Cardiac septum (tissue), 1 donor: ENCODE measurements around the gene DNAJC5. TPM values are rescaled to one million over a fixed set of nuclear protein-coding genes. Genes with fewer than 3 reads are reported as not detected.
"Not testable (repeated sequence)": the region's sequence is repeated elsewhere in the genome, so short reads cannot be mapped to it uniquely, and the experiment has no call there.

Experiments used
- DNase-seq: peaks from one replicate; pipeline ENCODE4 v3.0.0-alpha.2; 2020; ENCODE audit warnings: low spot score
- intact Hi-C: fragments of 100-400 bp; cut with DNase I; formaldehyde crosslinking; loops from one replicate; pipeline ENCODE4 v1.14.0; 2022
- total RNA-seq: library from RNA; stranded (reverse); fragmentation: NEBNext Ultra II Directional; extraction: Animal tissue kit (Norgen Biotek cat#: 25700); gene quantifications from one replicate; pipeline ENCODE4 v1.2.1, GENCODE V29; 2021
- donor health status: DM: no; HTN: no; CAD: no.

DNAJC5 gene
- total RNA-seq, 1 donor from 2014 or later: 36.1 TPM

- intact Hi-C loops: no loop called here
- DNase-seq: no peak
Measured at GRCh38 chr20:63897978-63898561, 3.1 kb downstream of the DNAJC5 start.

- DNase-seq: no peak
- intact Hi-C loops: no loop called here
Measured at GRCh38 chr20:63898882-63899558, 4.1 kb downstream of the DNAJC5 start.

- DNase-seq: no peak
- intact Hi-C loops: no loop called here
Measured at GRCh38 chr20:63900413-63900812, 5.5 kb downstream of the DNAJC5 start.

- DNase-seq: no peak
- intact Hi-C loops: no loop called here
Measured at GRCh38 chr20:63903796-63904561, 9.1 kb downstream of the DNAJC5 start.

- intact Hi-C loops: loop anchor here (2.0 kb wide), 1 partner anchor 65 kb away; no protein-coding TSS in a partner anchor
- DNase-seq: no peak
Measured at GRCh38 chr20:63908008-63908682, 13.2 kb downstream of the DNAJC5 start.

- intact Hi-C loops: no loop called here
- DNase-seq: no peak
Measured at GRCh38 chr20:63911176-63911575, 16.2 kb downstream of the DNAJC5 start.

GRCh38 chr20:63913768-63914167 lies 18.8 kb downstream of the DNAJC5 start:
- no peak for DNase-seq
- intact Hi-C loops: no loop called here

- intact Hi-C loops: no loop called here
- no peak for DNase-seq
Measured at GRCh38 chr20:63915471-63915870, 20.5 kb downstream of the DNAJC5 start.

GRCh38 chr20:63916371-63916939 lies 21.5 kb downstream of the DNAJC5 start:
- DNase-seq, intact Hi-C loops: not testable (repeated sequence)

- DNase-seq: no peak
- intact Hi-C loops: no loop called here
Measured at GRCh38 chr20:63917811-63918210, 22.9 kb downstream of the DNAJC5 start.

- intact Hi-C loops: no loop called here
- no peak for DNase-seq
Measured at GRCh38 chr20:63919130-63919529, 24.2 kb downstream of the DNAJC5 start.

GRCh38 chr20:63920226-63920625 lies 25.3 kb downstream of the DNAJC5 start:
- intact Hi-C loops: no loop called here
- DNase-seq: no peak

- intact Hi-C loops: no loop called here
- no peak for DNase-seq
Measured at GRCh38 chr20:63923651-63924050, 28.7 kb downstream of the DNAJC5 start.

GRCh38 chr20:63924241-63924640 lies 29.3 kb downstream of the DNAJC5 start:
- no peak for DNase-seq
- intact Hi-C loops: no loop called here

GRCh38 chr20:63926298-63926697 lies 31.4 kb downstream of the DNAJC5 start:
- DNase-seq: no peak
- intact Hi-C loops: no loop called here

- no peak for DNase-seq
- intact Hi-C loops: no loop called here
Measured at GRCh38 chr20:63929071-63929470, 34.1 kb downstream of the DNAJC5 start.

GRCh38 chr20:63929473-63929883 lies 34.6 kb downstream of the DNAJC5 start:
- intact Hi-C loops, DNase-seq: not testable (repeated sequence)

GRCh38 chr20:63930971-63931553 lies 36.1 kb downstream of the DNAJC5 start:
- intact Hi-C loops: no loop called here
- no peak for DNase-seq

- DNase-seq: no peak
- intact Hi-C loops: no loop called here
Measured at GRCh38 chr20:63931735-63932134, 36.8 kb downstream of the DNAJC5 start.
